Type B pancreatic cell (in vitro differentiated cells): Measurements from ENCODE around the gene CACNA1H. TPM values are rescaled to one million over a fixed set of nuclear protein-coding genes. Genes with fewer than 3 reads are reported as not detected.
"Not testable (repeated sequence)": the region's sequence is repeated elsewhere in the genome, so short reads cannot be mapped to it uniquely, and the experiment has no call there.

Experiments
- DNase-seq: peaks from one replicate; pipeline ENCODE4 v3.0.0; 2021; ENCODE audit warnings: mixed read lengths; ENCODE audit not compliant: unreplicated experiment; ENCODE audit errors: extremely low spot score
- H3K27ac Mint-ChIP-seq: 2 replicates; pipeline ENCODE4 v1.8.0; 2021; ENCODE audit warnings: mild to moderate bottlenecking, mixed read lengths
- H3K27me3 Mint-ChIP-seq: 2 replicates; pipeline ENCODE4 v1.8.0; 2021; ENCODE audit warnings: mixed read lengths
- H3K36me3 Mint-ChIP-seq: 2 replicates; pipeline ENCODE4 v1.8.0; 2021; ENCODE audit warnings: mixed read lengths
- H3K4me1 Mint-ChIP-seq: one replicate; pipeline ENCODE4 v1.8.0; 2021; ENCODE audit warnings: mixed read lengths; ENCODE audit not compliant: unreplicated experiment
- H3K4me3 Mint-ChIP-seq: 2 replicates; pipeline ENCODE4 v1.8.0; 2021; ENCODE audit warnings: mild to moderate bottlenecking, mixed read lengths
- H3K9me3 Mint-ChIP-seq: 2 replicates; pipeline ENCODE4 v1.8.0; 2021; ENCODE audit warnings: mixed read lengths
- CTCF ChIP-seq: fragments of 200-600 bp; sonication (generic); conservative IDR thresholded peaks from 2 replicates; pipeline ENCODE4 v1.5.0; 2021; ENCODE audit warnings: antibody characterized with exemption, mild to moderate bottlenecking
- total RNA-seq: library from RNA; stranded (reverse); gene quantifications from 2 replicates; pipeline ENCODE4 v1.2.1, GENCODE V29; 2021; ENCODE audit warnings: low replicate concordance

CACNA1H gene
- total RNA-seq, 1 donor from 2014 or later = 38.1 TPM

DNA sequence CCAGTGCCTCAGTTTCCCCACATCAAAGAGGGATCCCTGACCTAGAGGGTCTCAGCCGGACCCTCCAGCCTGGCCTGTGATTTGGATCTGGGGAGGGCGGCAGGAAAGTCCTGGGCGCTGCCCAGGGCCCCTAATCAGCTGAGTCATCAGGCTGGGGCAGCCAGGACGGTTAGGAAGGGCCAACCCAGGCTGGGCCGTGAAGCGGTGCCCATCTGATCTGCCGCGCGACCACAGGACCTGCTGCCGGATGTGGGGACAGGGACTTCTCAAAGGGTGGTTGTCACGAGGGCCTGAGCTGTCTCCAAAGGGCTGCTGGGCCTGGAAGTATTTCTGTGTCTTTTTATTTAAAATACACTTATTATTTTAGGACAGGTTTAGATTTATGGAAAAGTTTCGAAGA lies 92.0 kb downstream of the CACNA1H start:
- H3K4me3 Mint-ChIP-seq = no peak overlapping the region
- H3K9me3 Mint-ChIP-seq = no peaks in the 10 kb centered on the region
- peaks cover 23% of the 10 kb centered on the region for H3K27me3 Mint-ChIP-seq
- no peak for TF ChIP-seq CTCF
- H3K27ac Mint-ChIP-seq = no peak overlapping the region
- H3K4me1 Mint-ChIP-seq = no peaks in the 10 kb centered on the region
- DNase-seq = no peak
- no peaks in the 10 kb centered on the region for H3K36me3 Mint-ChIP-seq

DNA sequence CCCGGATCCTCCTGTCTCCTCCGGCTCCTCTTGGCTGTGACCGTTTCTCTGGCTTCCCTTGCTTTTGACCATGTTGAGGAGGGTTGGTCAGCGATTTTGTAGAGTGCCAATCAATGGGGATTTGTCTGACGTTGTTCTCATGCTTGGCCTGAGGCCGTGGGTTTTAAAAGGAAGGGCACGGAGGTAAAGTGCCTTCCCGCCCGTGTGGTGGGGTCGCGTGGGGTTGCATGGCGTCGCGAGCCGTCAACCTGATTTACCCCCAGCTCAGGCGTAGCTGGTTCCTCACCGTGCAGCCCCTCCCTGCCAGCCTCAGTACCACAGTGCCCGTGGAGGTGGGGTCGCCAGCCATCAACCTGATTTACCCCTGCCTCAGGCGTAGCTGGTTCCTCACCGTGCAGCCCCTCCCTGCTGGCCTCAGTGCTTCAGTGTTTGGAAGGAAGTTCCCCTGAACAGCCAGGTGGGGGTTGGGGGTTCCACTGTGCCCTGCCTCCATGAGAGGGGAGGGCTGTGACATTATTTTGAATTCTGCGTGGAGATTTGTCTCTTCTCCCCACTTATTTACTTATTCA lies 92.6 kb downstream of the CACNA1H start:
- TF ChIP-seq CTCF = no peak
- Mint-ChIP-seq H3K36me3 (no peaks in the 10 kb centered on the region), H3K27ac (no peak overlapping the region)

GRCh38 chr16:1247903-1248537 lies 95.1 kb downstream of the CACNA1H start:
- not testable (repeated sequence) for DNase-seq, H3K36me3 Mint-ChIP-seq, H3K4me1 Mint-ChIP-seq, H3K4me3 Mint-ChIP-seq, H3K9me3 Mint-ChIP-seq, H3K27ac Mint-ChIP-seq
- peaks cover 23% of the 10 kb centered on the region for H3K27me3 Mint-ChIP-seq

More for the DNA sequence above, 92.6 kb downstream of the CACNA1H start:
- H3K9me3 Mint-ChIP-seq = no peaks in the 10 kb centered on the region
- no peak overlapping the region for H3K4me3 Mint-ChIP-seq
- DNase-seq = no peak
- H3K4me1 Mint-ChIP-seq = no peaks in the 10 kb centered on the region
- H3K27me3 Mint-ChIP-seq = peaks cover 23% of the 10 kb centered on the region

DNA sequence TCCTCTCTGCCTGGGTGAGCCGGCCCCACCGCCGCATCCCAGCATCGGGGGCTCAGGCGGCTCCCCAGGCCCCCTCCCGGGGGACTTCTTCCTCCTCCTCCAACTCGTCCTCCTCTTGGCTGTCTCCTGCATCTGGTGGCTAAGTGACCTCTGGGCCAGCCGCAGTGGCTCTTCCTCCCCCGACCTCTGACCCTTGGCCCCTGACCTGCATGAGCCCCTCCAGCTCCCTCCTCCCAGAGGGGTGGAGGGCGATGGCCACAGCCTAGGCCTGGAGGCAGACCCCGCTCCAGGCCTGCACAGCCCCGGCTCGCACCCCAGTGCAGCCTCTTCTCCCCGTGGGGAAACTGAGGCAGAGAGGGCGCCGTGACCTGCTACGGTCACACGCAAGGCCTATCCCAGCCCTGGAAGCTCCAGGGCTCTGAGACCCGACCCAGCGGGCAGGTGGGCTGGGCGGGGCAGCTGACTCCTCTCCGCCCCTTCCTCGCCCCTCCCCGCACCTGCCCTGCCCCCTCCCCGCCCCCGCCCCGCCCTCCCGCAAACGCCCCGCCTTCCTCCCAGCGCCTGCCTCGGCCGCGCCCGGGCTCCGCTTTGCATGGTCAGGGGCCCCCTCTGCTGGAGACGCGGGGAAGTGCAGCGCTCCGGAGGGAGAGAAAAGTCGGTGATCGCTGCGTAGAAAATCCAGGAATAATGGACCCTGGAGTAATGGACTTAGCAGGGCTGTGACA lies 96.3 kb downstream of the CACNA1H start:
- not testable (repeated sequence) for H3K36me3 Mint-ChIP-seq, H3K4me1 Mint-ChIP-seq, H3K9me3 Mint-ChIP-seq, H3K27ac Mint-ChIP-seq, H3K4me3 Mint-ChIP-seq, DNase-seq
- H3K27me3 Mint-ChIP-seq = peaks cover 23% of the 10 kb centered on the region

DNA sequence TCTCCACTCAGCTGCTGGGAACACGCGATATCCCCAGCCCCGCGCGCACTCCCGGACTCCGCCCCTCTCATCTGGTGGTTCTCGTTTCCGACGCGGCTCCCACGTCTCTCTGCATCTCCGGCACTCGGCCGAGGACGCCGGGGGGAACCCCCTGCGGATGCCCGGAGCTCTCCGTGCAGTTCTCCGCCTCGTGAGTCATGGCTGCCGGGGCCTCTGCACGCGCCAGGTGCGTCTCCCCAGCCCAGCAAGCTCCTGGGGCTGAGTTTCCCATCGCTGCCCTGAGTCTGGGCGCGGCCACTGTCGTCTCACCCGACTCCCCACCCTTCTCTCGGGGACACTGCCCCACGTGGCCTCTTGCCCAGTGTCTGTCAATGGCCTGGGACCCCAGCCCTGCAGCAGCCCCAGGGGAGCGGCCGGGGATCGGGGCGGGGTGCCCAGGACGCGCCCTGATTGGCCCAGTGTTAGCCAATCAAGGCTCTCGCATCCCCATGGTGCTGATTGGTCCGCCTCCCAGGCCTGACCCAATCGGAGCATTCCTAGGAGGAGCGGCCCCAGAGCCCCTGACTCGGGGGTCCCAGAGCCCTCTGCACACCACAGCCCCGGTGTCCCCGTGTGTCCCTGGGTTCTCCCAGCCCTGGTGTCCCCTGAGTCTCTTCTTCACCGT lies 100.9 kb downstream of the CACNA1H start:
- not testable (repeated sequence) for H3K4me1 Mint-ChIP-seq, H3K9me3 Mint-ChIP-seq, H3K27me3 Mint-ChIP-seq

DNA sequence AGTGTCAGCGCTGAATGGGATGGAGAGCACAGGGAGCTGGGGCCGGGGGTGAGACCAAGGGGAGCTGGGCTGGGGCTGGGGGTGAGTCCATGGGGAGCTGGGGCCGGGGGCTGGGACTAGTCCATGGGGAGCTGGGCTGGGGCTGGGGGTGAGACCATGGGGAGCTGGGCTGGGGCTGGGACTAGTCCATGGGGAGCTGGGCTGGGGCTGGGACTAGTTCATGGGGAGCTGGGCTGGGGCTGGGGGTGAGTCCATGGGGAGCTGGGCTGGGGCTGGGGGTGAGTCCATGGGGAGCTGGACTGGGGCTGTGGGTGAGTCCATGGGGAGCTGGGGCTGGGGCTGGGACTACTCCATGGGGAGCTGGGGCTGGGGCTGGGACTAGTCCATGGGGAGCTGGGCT lies 101.9 kb downstream of the CACNA1H start:
- H3K27me3 Mint-ChIP-seq, H3K9me3 Mint-ChIP-seq, H3K4me1 Mint-ChIP-seq, H3K4me3 Mint-ChIP-seq, H3K36me3 Mint-ChIP-seq, H3K27ac Mint-ChIP-seq, DNase-seq: not testable (repeated sequence)

More for the DNA sequence above, 100.9 kb downstream of the CACNA1H start:
- not testable (repeated sequence) for H3K27ac Mint-ChIP-seq, DNase-seq, H3K36me3 Mint-ChIP-seq, H3K4me3 Mint-ChIP-seq

- not testable (repeated sequence) for H3K4me3 Mint-ChIP-seq, H3K36me3 Mint-ChIP-seq, DNase-seq, H3K9me3 Mint-ChIP-seq, H3K27ac Mint-ChIP-seq, H3K4me1 Mint-ChIP-seq
- H3K27me3 Mint-ChIP-seq = peaks cover 10% of the 10 kb centered on the region
Observed at GRCh38 chr16:1255276-1256122, 102.6 kb downstream of the CACNA1H start, which contains the start of gene TPSD1. Gene TPSD1 (plus strand): TSS chr16:1256069. CDS start chr16:1256281, 212 bp downstream.

GRCh38 chr16:1256296-1256873 lies 103.5 kb downstream of the CACNA1H start:
- not testable (repeated sequence) for H3K4me3 Mint-ChIP-seq, DNase-seq, H3K36me3 Mint-ChIP-seq, H3K27ac Mint-ChIP-seq, H3K9me3 Mint-ChIP-seq, H3K4me1 Mint-ChIP-seq
- peaks cover 14% of the 10 kb centered on the region for H3K27me3 Mint-ChIP-seq
